Osteoblast (primary cell): ENCODE measurements around the gene DPP6. TPM values are rescaled to one million over a fixed set of nuclear protein-coding genes. Genes with fewer than 3 reads are reported as not detected.

ENCODE experiments used
- DNase-seq: peaks from one replicate; pipeline ENCODE4 v3.0.0; 2011; ENCODE audit warnings: low spot score, mixed read lengths; ENCODE audit not compliant: insufficient read length; ENCODE audit errors: missing footprints
- H2AFZ ChIP-seq: 2 replicates; pipeline ENCODE4 v1.6.0; 2011; ENCODE audit warnings: mild to moderate bottlenecking, low read length
- H3K27ac ChIP-seq: 2 replicates; pipeline ENCODE4 v1.5.1; 2011; ENCODE audit warnings: mild to moderate bottlenecking, low read depth, low read length, moderate library complexity
- H3K27me3 ChIP-seq: 2 replicates; pipeline ENCODE4 v1.6.0; 2012; ENCODE audit warnings: mild to moderate bottlenecking, control low read depth, inconsistent platforms, low read length, moderate library complexity; ENCODE audit not compliant: insufficient read depth
- H3K36me3 ChIP-seq: 2 replicates; pipeline ENCODE4 v1.5.1; 2011; ENCODE audit warnings: mild to moderate bottlenecking, low read length, control low read depth, moderate library complexity; ENCODE audit not compliant: insufficient read depth
- H3K4me1 ChIP-seq: 2 replicates; pipeline ENCODE4 v1.5.1; 2011; ENCODE audit warnings: mild to moderate bottlenecking, low read length, control low read depth, moderate library complexity; ENCODE audit not compliant: insufficient read depth
- H3K4me2 ChIP-seq: 2 replicates; pipeline ENCODE4 v1.6.0; 2011; ENCODE audit warnings: mild to moderate bottlenecking, low read length; ENCODE audit not compliant: insufficient read depth
- H3K4me3 ChIP-seq: fragments of 200-600 bp; sonication (generic); 3 replicates; pipeline ENCODE4 v1.5.1; 2012; ENCODE audit warnings: mild to moderate bottlenecking, low read length, inconsistent platforms; ENCODE audit not compliant: insufficient read depth
- H3K79me2 ChIP-seq: 2 replicates; pipeline ENCODE4 v1.6.0; 2012; ENCODE audit warnings: mild to moderate bottlenecking, low read length, control low read depth, inconsistent platforms; ENCODE audit not compliant: insufficient read depth
- H3K9me3 ChIP-seq: 2 replicates; pipeline ENCODE4 v1.5.1; 2011; ENCODE audit warnings: low read depth, low read length, control low read depth
- H4K20me1 ChIP-seq: 2 replicates; pipeline ENCODE4 v1.6.0; 2012; ENCODE audit warnings: mild to moderate bottlenecking, low read length, control low read depth; ENCODE audit not compliant: insufficient read depth
- CTCF ChIP-seq: IDR thresholded peaks from 2 replicates; pipeline ENCODE4 v1.5.1; 2011; ENCODE audit warnings: mild to moderate bottlenecking, low read depth, low read length, moderate library complexity; ENCODE audit errors: extremely low read depth
- total RNA-seq: library from RNA; depleted of rRNA; stranded (reverse); fragments of >200 nt; gene quantifications from 2 replicates; pipeline ENCODE4 v1.2.3, GENCODE V29; 2012

The DPP6 gene
- total RNA-seq, 1 donor = not detected

- Histone ChIP-seq H3K27ac (no peak overlapping the region), H2AFZ (no peak overlapping the region), H3K4me2 (no peak overlapping the region), H3K27me3 (no peaks in the 10 kb centered on the region), H3K79me2 (no peaks in the 10 kb centered on the region), H3K4me1 (no peaks in the 10 kb centered on the region), H4K20me1 (no peaks in the 10 kb centered on the region), H3K9me3 (no peaks in the 10 kb centered on the region), H3K36me3 (no peaks in the 10 kb centered on the region), H3K4me3 (no peak overlapping the region)
- no peak for TF ChIP-seq CTCF
- no peak for DNase-seq
Observed at GRCh38 chr7:154769001-154769400, 716.8 kb downstream of the DPP6 start.

- no peaks in the 10 kb centered on the region for H3K36me3 ChIP-seq
- no peaks in the 10 kb centered on the region for H3K9me3 ChIP-seq
- no peaks in the 10 kb centered on the region for H3K4me1 ChIP-seq
- H3K27ac ChIP-seq = no peak overlapping the region
- TF ChIP-seq CTCF = no peak
- H3K4me3 ChIP-seq = no peak overlapping the region
- H3K27me3 ChIP-seq = no peaks in the 10 kb centered on the region
- H2AFZ ChIP-seq = no peak overlapping the region
- H4K20me1 ChIP-seq = no peaks in the 10 kb centered on the region
- H3K79me2 ChIP-seq = no peaks in the 10 kb centered on the region
- no peak for DNase-seq
- no peak overlapping the region for H3K4me2 ChIP-seq
Observed at GRCh38 chr7:154769527-154769926, 717.3 kb downstream of the DPP6 start.

GRCh38 chr7:154770361-154770760 lies 718.2 kb downstream of the DPP6 start:
- Histone ChIP-seq H3K36me3 (no peaks in the 10 kb centered on the region), H3K27me3 (no peaks in the 10 kb centered on the region), H3K79me2 (no peaks in the 10 kb centered on the region), H3K4me2 (no peak overlapping the region), H4K20me1 (no peaks in the 10 kb centered on the region), H2AFZ (no peak overlapping the region), H3K4me1 (no peaks in the 10 kb centered on the region), H3K4me3 (no peak overlapping the region), H3K27ac (no peak overlapping the region), H3K9me3 (no peaks in the 10 kb centered on the region)
- no peak for DNase-seq
- no peak for TF ChIP-seq CTCF

- no peak for DNase-seq
- H3K9me3 ChIP-seq = no peaks in the 10 kb centered on the region
- no peak overlapping the region for H3K4me2 ChIP-seq
- no peaks in the 10 kb centered on the region for H4K20me1 ChIP-seq
- no peaks in the 10 kb centered on the region for H3K4me1 ChIP-seq
- no peaks in the 10 kb centered on the region for H3K36me3 ChIP-seq
- no peak overlapping the region for H3K4me3 ChIP-seq
- no peak overlapping the region for H2AFZ ChIP-seq
- TF ChIP-seq CTCF = no peak
- no peak overlapping the region for H3K27ac ChIP-seq
- H3K79me2 ChIP-seq = no peaks in the 10 kb centered on the region
- no peaks in the 10 kb centered on the region for H3K27me3 ChIP-seq
Observed at GRCh38 chr7:154770962-154771361, 718.8 kb downstream of the DPP6 start.
